ENCODE data around the gene ARF4.

DNA sequence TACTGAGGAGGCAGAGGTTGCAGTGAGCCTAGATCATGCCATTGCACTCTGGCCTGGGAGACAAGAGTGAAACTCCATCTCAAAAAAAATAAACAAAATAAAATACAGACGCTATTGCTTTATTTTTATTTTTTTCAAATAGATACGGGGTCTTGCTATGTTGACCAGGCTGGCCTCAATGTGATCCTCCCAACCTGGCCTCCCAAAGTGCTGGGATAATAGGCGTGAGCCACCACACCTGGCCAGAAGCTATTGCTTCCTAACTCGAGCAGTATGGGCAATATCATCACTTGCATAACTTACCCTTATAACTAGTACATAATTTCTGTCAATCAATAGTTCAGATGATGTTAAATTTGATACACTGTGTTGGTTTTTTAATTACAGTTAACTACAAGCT is 3.0 kb downstream of the ARF4 start:
- TF ChIP-seq, protein P1, sequence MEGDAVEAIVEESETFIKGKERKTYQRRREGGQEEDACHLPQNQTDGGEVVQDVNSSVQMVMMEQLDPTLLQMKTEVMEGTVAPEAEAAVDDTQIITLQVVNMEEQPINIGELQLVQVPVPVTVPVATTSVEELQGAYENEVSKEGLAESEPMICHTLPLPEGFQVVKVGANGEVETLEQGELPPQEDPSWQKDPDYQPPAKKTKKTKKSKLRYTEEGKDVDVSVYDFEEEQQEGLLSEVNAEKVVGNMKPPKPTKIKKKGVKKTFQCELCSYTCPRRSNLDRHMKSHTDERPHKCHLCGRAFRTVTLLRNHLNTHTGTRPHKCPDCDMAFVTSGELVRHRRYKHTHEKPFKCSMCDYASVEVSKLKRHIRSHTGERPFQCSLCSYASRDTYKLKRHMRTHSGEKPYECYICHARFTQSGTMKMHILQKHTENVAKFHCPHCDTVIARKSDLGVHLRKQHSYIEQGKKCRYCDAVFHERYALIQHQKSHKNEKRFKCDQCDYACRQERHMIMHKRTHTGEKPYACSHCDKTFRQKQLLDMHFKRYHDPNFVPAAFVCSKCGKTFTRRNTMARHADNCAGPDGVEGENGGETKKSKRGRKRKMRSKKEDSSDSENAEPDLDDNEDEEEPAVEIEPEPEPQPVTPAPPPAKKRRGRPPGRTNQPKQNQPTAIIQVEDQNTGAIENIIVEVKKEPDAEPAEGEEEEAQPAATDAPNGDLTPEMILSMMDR (IDR thresholded peaks at IDR 0.05): no peak
- TF ChIP-seq NR2C2 (CRISPR knock-in tag; IDR thresholded peaks at IDR 0.05): no peak
- TF ChIP-seq, protein P2, sequence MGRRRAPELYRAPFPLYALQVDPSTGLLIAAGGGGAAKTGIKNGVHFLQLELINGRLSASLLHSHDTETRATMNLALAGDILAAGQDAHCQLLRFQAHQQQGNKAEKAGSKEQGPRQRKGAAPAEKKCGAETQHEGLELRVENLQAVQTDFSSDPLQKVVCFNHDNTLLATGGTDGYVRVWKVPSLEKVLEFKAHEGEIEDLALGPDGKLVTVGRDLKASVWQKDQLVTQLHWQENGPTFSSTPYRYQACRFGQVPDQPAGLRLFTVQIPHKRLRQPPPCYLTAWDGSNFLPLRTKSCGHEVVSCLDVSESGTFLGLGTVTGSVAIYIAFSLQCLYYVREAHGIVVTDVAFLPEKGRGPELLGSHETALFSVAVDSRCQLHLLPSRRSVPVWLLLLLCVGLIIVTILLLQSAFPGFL (CRISPR knock-in tag; IDR thresholded peaks at IDR 0.05; ENCODE audit: borderline replicate concordance): no peak
- no peak for TF ChIP-seq ZNF138 (CRISPR knock-in tag; conservative IDR thresholded peaks at IDR 0.05)
- TF ChIP-seq, protein P3, sequence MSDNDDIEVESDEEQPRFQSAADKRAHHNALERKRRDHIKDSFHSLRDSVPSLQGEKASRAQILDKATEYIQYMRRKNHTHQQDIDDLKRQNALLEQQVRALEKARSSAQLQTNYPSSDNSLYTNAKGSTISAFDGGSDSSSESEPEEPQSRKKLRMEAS (CRISPR knock-in tag; IDR thresholded peaks at IDR 0.05): no peak
- TF ChIP-seq ZNF263 (CRISPR knock-in tag; IDR thresholded peaks at IDR 0.05; ENCODE audit: low read depth): no peak
- no peak for TF ChIP-seq NFYB (CRISPR knock-in tag; conservative IDR thresholded peaks at IDR 0.05; ENCODE audit: low read depth)
- TF ChIP-seq ZNF219 (CRISPR knock-in tag; IDR thresholded peaks at IDR 0.05; ENCODE audit: borderline replicate concordance): no peak

Measured in WTC11 (cell line).